Activated CD4-positive, alpha-beta T cell treated with anti-CD3 and anti-CD28 coated beads, Interleukin-10, Interleukin-2, amounts not matched to agents 100 ng/mL and 50 ng/mL, durations not matched to agents 16 hours and 8 hours (primary cell): ENCODE results near the gene DUSP5.
A peak's percentile ranks its signal among the peaks of the same experiment; 100 is the strongest.

Experiments used
- DNase-seq: peaks from one replicate; pipeline ENCODE4 v3.0.0-alpha.2; 2020

Gene DUSP5

GRCh38 chr10:110502072-110502845 is 4.6 kb downstream of the DUSP5 start:
- peak; percentile 55 for DNase-seq

- DNase-seq = peak; percentile 79
Measured at GRCh38 chr10:110502851-110503301, 5.2 kb downstream of the DUSP5 start.

GRCh38 chr10:110503528-110504110 is 5.9 kb downstream of the DUSP5 start:
- no peak for DNase-seq

- DNase-seq = peak; percentile 92
Measured at GRCh38 chr10:110504111-110504735, 6.5 kb downstream of the DUSP5 start.

- DNase-seq = no peak
Measured at GRCh38 chr10:110505130-110505770, 7.5 kb downstream of the DUSP5 start.

GRCh38 chr10:110506448-110506847 is 8.7 kb downstream of the DUSP5 start:
- no peak for DNase-seq

GRCh38 chr10:110507346-110507745 is 9.6 kb downstream of the DUSP5 start:
- DNase-seq = no peak

GRCh38 chr10:110508159-110508788 is 10.6 kb downstream of the DUSP5 start:
- no peak for DNase-seq

GRCh38 chr10:110508806-110509544 is 11.3 kb downstream of the DUSP5 start:
- DNase-seq = no peak

GRCh38 chr10:110509560-110509959 is 11.9 kb downstream of the DUSP5 start:
- no peak for DNase-seq

GRCh38 chr10:110510086-110510485 is 12.4 kb downstream of the DUSP5 start:
- DNase-seq = no peak

- DNase-seq = no peak
Measured at GRCh38 chr10:110510730-110511129, 13.0 kb downstream of the DUSP5 start.

- DNase-seq = no peak
Measured at GRCh38 chr10:110511734-110512449, 14.2 kb downstream of the DUSP5 start.

GRCh38 chr10:110512461-110513187 is 14.9 kb downstream of the DUSP5 start:
- peak; percentile 70 for DNase-seq

GRCh38 chr10:110513949-110514348 is 16.2 kb downstream of the DUSP5 start:
- DNase-seq = no peak

GRCh38 chr10:110514848-110515247 is 17.1 kb downstream of the DUSP5 start:
- no peak for DNase-seq

GRCh38 chr10:110516815-110517492 is 19.2 kb downstream of the DUSP5 start:
- no peak for DNase-seq

- peak; percentile 68 for DNase-seq
Measured at GRCh38 chr10:110522365-110522988, 24.8 kb downstream of the DUSP5 start.

GRCh38 chr10:110523736-110524135 is 26.0 kb downstream of the DUSP5 start:
- no peak for DNase-seq
